Mucosa of gallbladder (tissue), 1 donor: ENCODE data around the gene CLIC4. TPM values are rescaled to one million over a fixed set of nuclear protein-coding genes. Genes with fewer than 3 reads are reported as not detected.
A peak's percentile ranks its signal among the peaks of the same experiment; 100 is the strongest.
"Not testable (repeated sequence)": the region's sequence is repeated elsewhere in the genome, so short reads cannot be mapped to it uniquely, and the experiment has no call there.

Experiments used
- DNase-seq: peaks from one replicate; pipeline ENCODE4 v3.0.0-alpha.2; 2020; ENCODE audit warnings: low spot score
- total RNA-seq: library from RNA; stranded (reverse); gene quantifications from one replicate; pipeline ENCODE4 v1.2.1, GENCODE V29; 2021
- donor health status: DM: no; HTN: no; CAD: no.

CLIC4 gene
- 204 TPM for total RNA-seq

- DNase-seq: peak; percentile 100
These were observed at the start of gene CLIC4 for GRCh38 chr1:24744911-24745710. CLIC4 (plus strand) TSS chr1:24745447; CDS start chr1:24745554, 107 bp downstream.

GRCh38 chr1:24696041-24696755 is 49.0 kb upstream of the CLIC4 start:
- no peak for DNase-seq

GRCh38 chr1:24696756-24697330 is 48.4 kb upstream of the CLIC4 start:
- DNase-seq: no peak

GRCh38 chr1:24697453-24698001 is 47.7 kb upstream of the CLIC4 start:
- DNase-seq: not testable (repeated sequence)

GRCh38 chr1:24698326-24698725 is 46.9 kb upstream of the CLIC4 start:
- not testable (repeated sequence) for DNase-seq

GRCh38 chr1:24699628-24700027 is 45.6 kb upstream of the CLIC4 start:
- DNase-seq: no peak

GRCh38 chr1:24702511-24703293 is 42.5 kb upstream of the CLIC4 start:
- no peak for DNase-seq

GRCh38 chr1:24704411-24705259 is 40.6 kb upstream of the CLIC4 start:
- DNase-seq: no peak

GRCh38 chr1:24705260-24706073 is 39.8 kb upstream of the CLIC4 start:
- peak; percentile 88 for DNase-seq

GRCh38 chr1:24706074-24706389 is 39.2 kb upstream of the CLIC4 start:
- not testable (repeated sequence) for DNase-seq

GRCh38 chr1:24707687-24708086 is 37.6 kb upstream of the CLIC4 start:
- DNase-seq: no peak

- no peak for DNase-seq
These were observed 36.3 kb upstream of the CLIC4 start for GRCh38 chr1:24708938-24709337.

- DNase-seq: no peak
These were observed 35.3 kb upstream of the CLIC4 start for GRCh38 chr1:24709791-24710441.

- DNase-seq: no peak
These were observed 33.9 kb upstream of the CLIC4 start for GRCh38 chr1:24711329-24711728.

GRCh38 chr1:24713176-24713575 is 32.1 kb upstream of the CLIC4 start:
- no peak for DNase-seq

- no peak for DNase-seq
These were observed 31.5 kb upstream of the CLIC4 start for GRCh38 chr1:24713736-24714135.

- no peak for DNase-seq
These were observed 30.3 kb upstream of the CLIC4 start for GRCh38 chr1:24714859-24715520.

GRCh38 chr1:24715658-24716057 is 29.6 kb upstream of the CLIC4 start:
- no peak for DNase-seq
